Trophoblast cell (in vitro differentiated cells and primary cell): ENCODE results near the gene LGALS12.

Source experiments
- DNase-seq, 2 donors: peaks; one replicate each; pipeline ENCODE4 v3.0.0-alpha.2; 2016
- H2AFZ ChIP-seq: 2 replicates; pipeline ENCODE4 v1.6.1; 2013; ENCODE audit warnings: low read length, moderate library complexity, mild to moderate bottlenecking; ENCODE audit not compliant: insufficient read depth, poor library complexity
- H2AK5ac ChIP-seq: 2 replicates; pipeline ENCODE4 v1.6.1; 2013; ENCODE audit warnings: mild to moderate bottlenecking, low read length
- H2BK120ac ChIP-seq: 2 replicates; pipeline ENCODE4 v1.6.1; 2013; ENCODE audit warnings: low read length, mild to moderate bottlenecking, moderate library complexity; ENCODE audit not compliant: insufficient read depth, poor library complexity
- H2BK12ac ChIP-seq: 2 replicates; pipeline ENCODE4 v1.6.1; 2013; ENCODE audit warnings: mild to moderate bottlenecking, low read length, moderate library complexity
- H2BK5ac ChIP-seq: 2 replicates; pipeline ENCODE4 v1.6.1; 2013; ENCODE audit warnings: low read length, low read depth, moderate library complexity, mild to moderate bottlenecking; ENCODE audit not compliant: poor library complexity
- H3K14ac ChIP-seq: 2 replicates; pipeline ENCODE4 v1.6.1; 2013; ENCODE audit warnings: mild to moderate bottlenecking, low read length
- H3K18ac ChIP-seq: 2 replicates; pipeline ENCODE4 v1.6.1; 2013; ENCODE audit warnings: mild to moderate bottlenecking, low read length
- H3K23ac ChIP-seq: 2 replicates; pipeline ENCODE4 v1.6.1; 2013; ENCODE audit warnings: low read length
- H3K27ac ChIP-seq: 2 replicates; pipeline ENCODE4 v1.5.1; 2013; ENCODE audit warnings: low read depth, mild to moderate bottlenecking, inconsistent platforms, low read length, moderate library complexity
- H3K27me3 ChIP-seq: 2 replicates; pipeline ENCODE4 v1.6.1; 2013; ENCODE audit warnings: inconsistent platforms, mild to moderate bottlenecking, low read length, moderate library complexity; ENCODE audit not compliant: insufficient read depth
- H3K36me3 ChIP-seq, 2 experiments: 1 replicate in 1 of 2; 2 replicates in 1 of 2; pipeline ENCODE4 v1.6.1; 2013; ENCODE audit warnings: low read length in 2 of 2, mild to moderate bottlenecking in 2 of 2, moderate library complexity in 1 of 2; ENCODE audit not compliant: insufficient read depth in 2 of 2, control insufficient read depth in 1 of 2
- H3K4ac ChIP-seq: 2 replicates; pipeline ENCODE4 v1.6.1; 2013; ENCODE audit warnings: low read depth, mild to moderate bottlenecking, low read length, moderate library complexity
- H3K4me1 ChIP-seq, 2 experiments: 1 replicate in 1 of 2; 2 replicates in 1 of 2; pipeline ENCODE4 v1.6.1; 2013; ENCODE audit warnings: low read length in 2 of 2, mild to moderate bottlenecking in 2 of 2, moderate library complexity in 1 of 2; ENCODE audit not compliant: insufficient read depth in 2 of 2, control insufficient read depth in 1 of 2
- H3K4me2 ChIP-seq: 2 replicates; pipeline ENCODE4 v1.6.1; 2013; ENCODE audit warnings: inconsistent platforms, mild to moderate bottlenecking, low read length, moderate library complexity
- H3K4me3 ChIP-seq: 2 replicates; pipeline ENCODE4 v1.5.1; 2013; ENCODE audit warnings: mild to moderate bottlenecking, low read depth, low read length, inconsistent platforms
- H3K79me1 ChIP-seq: one replicate; pipeline ENCODE4 v1.6.1; 2013; ENCODE audit warnings: low read length
- H3K79me2 ChIP-seq: 2 replicates; pipeline ENCODE4 v1.6.1; 2013; ENCODE audit warnings: low read length, mild to moderate bottlenecking; ENCODE audit not compliant: control insufficient read depth, insufficient read depth, poor library complexity
- H3K9ac ChIP-seq: 2 replicates; pipeline ENCODE4 v1.6.1; 2013; ENCODE audit warnings: mild to moderate bottlenecking, low read length
- H3K9me3 ChIP-seq: 2 replicates; pipeline ENCODE4 v1.6.1; 2013; ENCODE audit warnings: low read depth, mild to moderate bottlenecking, control low read depth, inconsistent platforms, low read length; ENCODE audit not compliant: insufficient read depth
- H4K12ac ChIP-seq: 2 replicates; pipeline ENCODE4 v1.6.1; 2013; ENCODE audit warnings: low read depth, mild to moderate bottlenecking, low read length, moderate library complexity
- H4K8ac ChIP-seq: 2 replicates; pipeline ENCODE4 v1.6.1; 2013; ENCODE audit warnings: low read depth, mild to moderate bottlenecking, low read length, moderate library complexity
- H4K91ac ChIP-seq: one replicate; pipeline ENCODE4 v1.6.1; 2013; ENCODE audit warnings: low read depth, mild to moderate bottlenecking, low read length, moderate library complexity
- WGBS: extraction: QIAGEN DNeasy Blood & Tissue Kit; methylation state at CpG from one replicate; pipeline ENCODE4 v1.1.7; 2013; ENCODE audit warnings: missing lambda C conversion rate; ENCODE audit not compliant: insufficient read length, insufficient coverage; ENCODE audit errors: extremely low coverage; 5-methylcytosine and 5-hydroxymethylcytosine counted together

Gene LGALS12

GRCh38 chr11:63472372-63472771 is 33.5 kb upstream of the LGALS12 start:
- Histone ChIP-seq H2BK5ac (no peak overlapping the region), H3K27me3 (no peaks in the 10 kb centered on the region), H3K23ac (no peak overlapping the region), H3K4me2 (no peak overlapping the region), H3K9me3 (no peaks in the 10 kb centered on the region), H3K79me1 (no peaks in the 10 kb centered on the region), H2AFZ (no peak overlapping the region), H3K4me3 (no peak overlapping the region), H2AK5ac (no peak overlapping the region), H3K36me3 (no peaks in the 10 kb centered on the region), H3K18ac (no peak overlapping the region), H3K14ac (no peak overlapping the region), H3K27ac (no peak overlapping the region), H3K9ac (no peak overlapping the region), H4K91ac (no peak overlapping the region), H2BK12ac (no peak overlapping the region), H4K8ac (no peak overlapping the region), H2BK120ac (no peak overlapping the region), H3K4ac (no peak overlapping the region), H3K79me2 (no peaks in the 10 kb centered on the region), H4K12ac (no peak overlapping the region), H3K4me1 (no peaks in the 10 kb centered on the region)
- DNase-seq, result peak in 1 of 2 donors; percentile 18
- WGBS, result no CpG with 5 or more reads among the region's 3 CpGs

GRCh38 chr11:63476618-63477017 is 29.3 kb upstream of the LGALS12 start:
- Histone ChIP-seq H3K4me1 (no peaks in the 10 kb centered on the region), H4K12ac (no peak overlapping the region)

GRCh38 chr11:63478896-63479295 is 27.0 kb upstream of the LGALS12 start:
- H2BK12ac ChIP-seq, result no peak overlapping the region
- no peak overlapping the region for H2AFZ ChIP-seq
- no peak overlapping the region for H2BK120ac ChIP-seq
- H3K79me2 ChIP-seq, result no peaks in the 10 kb centered on the region
- H4K12ac ChIP-seq, result no peak overlapping the region
- no peak overlapping the region for H3K4me3 ChIP-seq
- H2AK5ac ChIP-seq, result no peak overlapping the region
- H3K9me3 ChIP-seq, result no peaks in the 10 kb centered on the region
- H3K27me3 ChIP-seq, result no peaks in the 10 kb centered on the region
- H3K4me2 ChIP-seq, result no peak overlapping the region
- H4K91ac ChIP-seq, result no peak overlapping the region
- H3K14ac ChIP-seq, result no peak overlapping the region
- no peak overlapping the region for H3K9ac ChIP-seq
- no peak overlapping the region for H3K27ac ChIP-seq
- H2BK5ac ChIP-seq, result no peak overlapping the region
- H3K36me3 ChIP-seq, result no peaks in the 10 kb centered on the region
- H3K4ac ChIP-seq, result no peak overlapping the region
- no peak overlapping the region for H3K18ac ChIP-seq
- H4K8ac ChIP-seq, result no peak overlapping the region
- no CpG with 5 or more reads among the region's 5 CpGs for WGBS
- H3K4me1 ChIP-seq, result no peaks in the 10 kb centered on the region
- no peaks in the 10 kb centered on the region for H3K79me1 ChIP-seq
- peak; percentile 32 to 76 for DNase-seq
- no peak overlapping the region for H3K23ac ChIP-seq

More at GRCh38 chr11:63476618-63477017, 29.3 kb upstream of the LGALS12 start:
- Histone ChIP-seq H3K27me3 (no peaks in the 10 kb centered on the region), H3K4ac (no peak overlapping the region), H2BK12ac (no peak overlapping the region), H3K9me3 (no peaks in the 10 kb centered on the region), H3K23ac (no peak overlapping the region), H3K18ac (no peak overlapping the region), H2BK5ac (no peak overlapping the region), H3K79me1 (no peaks in the 10 kb centered on the region), H2BK120ac (no peak overlapping the region), H3K9ac (no peak overlapping the region), H3K79me2 (no peaks in the 10 kb centered on the region), H4K91ac (no peak overlapping the region), H3K4me2 (no peak overlapping the region), H3K36me3 (no peaks in the 10 kb centered on the region), H3K14ac (no peak overlapping the region), H3K4me3 (no peak overlapping the region), H4K8ac (no peak overlapping the region), H2AFZ (no peak overlapping the region), H3K27ac (no peak overlapping the region), H2AK5ac (no peak overlapping the region)
- DNase-seq, result no peak

GRCh38 chr11:63480039-63480438 is 25.8 kb upstream of the LGALS12 start:
- Histone ChIP-seq H3K4ac (no peak overlapping the region), H3K27ac (no peak overlapping the region), H2BK120ac (no peak overlapping the region), H3K4me1 (no peaks in the 10 kb centered on the region), H3K4me2 (no peak overlapping the region), H3K79me1 (no peaks in the 10 kb centered on the region), H3K27me3 (no peaks in the 10 kb centered on the region), H4K8ac (no peak overlapping the region), H2BK5ac (no peak overlapping the region), H2AFZ (no peak overlapping the region), H3K79me2 (no peaks in the 10 kb centered on the region), H3K4me3 (no peak overlapping the region), H3K9me3 (no peaks in the 10 kb centered on the region), H4K91ac (no peak overlapping the region), H3K23ac (no peak overlapping the region), H3K9ac (no peak overlapping the region), H3K18ac (no peak overlapping the region), H4K12ac (no peak overlapping the region), H3K36me3 (no peaks in the 10 kb centered on the region), H2BK12ac (no peak overlapping the region), H2AK5ac (no peak overlapping the region), H3K14ac (no peak overlapping the region)
- WGBS, result no CpG with 5 or more reads among the region's 6 CpGs
- DNase-seq, result no peak
